M059J (cell line): ENCODE data around the gene BLM. TPM values are rescaled to one million over a fixed set of nuclear protein-coding genes. Genes with fewer than 3 reads are reported as not detected.
"Not testable (repeated sequence)": the region's sequence is repeated elsewhere in the genome, so short reads cannot be mapped to it uniquely, and the experiment has no call there.

Experiments
- DNase-seq: peaks from one replicate; pipeline ENCODE4 v3.0.0-alpha.2; 2012; ENCODE audit warnings: low read depth
- total RNA-seq: library from RNA; depleted of rRNA; stranded (reverse); fragments of >200 nt; shearing (Covaris generic); gene quantifications from 2 replicates; pipeline ENCODE4 v1.2.3, GENCODE V29; 2014; rRNA removed

Gene BLM
- total RNA-seq, result 7.7 and 9.0 TPM in 2 replicates

DNA sequence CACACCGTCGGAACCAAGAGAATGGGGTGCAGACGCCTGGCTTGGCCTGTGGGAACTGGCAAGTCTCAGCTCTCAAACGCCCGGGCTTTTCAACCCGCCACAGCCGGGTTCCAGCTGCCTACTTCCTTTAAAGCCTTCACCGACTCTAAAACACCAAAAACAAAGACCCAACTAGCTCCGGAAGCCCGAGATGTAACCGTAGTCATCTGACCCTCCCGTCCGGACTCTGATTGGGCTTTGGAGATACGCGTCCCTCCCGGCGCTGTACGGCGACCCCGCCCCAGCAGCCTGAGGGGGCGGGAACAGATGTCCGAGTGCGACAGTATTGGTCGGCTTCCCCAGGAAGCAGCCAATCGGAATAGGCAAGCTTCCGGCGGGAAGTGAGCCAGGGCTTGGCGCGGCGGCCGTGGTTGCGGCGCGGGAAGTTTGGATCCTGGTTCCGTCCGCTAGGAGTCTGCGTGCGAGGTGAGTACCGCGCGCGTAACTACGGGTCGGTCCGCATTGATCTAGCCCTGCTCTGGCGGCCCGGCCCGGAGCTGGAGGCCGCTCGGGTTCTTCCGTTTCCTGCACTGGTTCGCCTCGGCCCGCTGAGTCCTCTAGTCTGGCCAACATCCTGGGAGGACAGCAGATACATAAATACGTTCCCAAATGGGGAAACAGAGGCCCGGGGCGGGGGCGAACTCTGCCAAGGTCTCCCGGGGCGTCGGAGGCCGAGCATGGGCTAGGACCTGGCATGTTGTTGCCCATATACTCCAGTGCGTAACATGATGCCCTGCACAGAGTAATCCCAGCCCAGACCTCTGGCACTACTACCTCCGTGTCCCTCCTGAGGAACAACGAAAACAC, at the start of gene BLM:
Gene BLM, plus strand, starts transcription at position 371 of the 846 bp plus-strand sequence. CDS start 30,047 bp downstream, outside the sequence.
- DNase-seq, result peak; percentile 96

DNA sequence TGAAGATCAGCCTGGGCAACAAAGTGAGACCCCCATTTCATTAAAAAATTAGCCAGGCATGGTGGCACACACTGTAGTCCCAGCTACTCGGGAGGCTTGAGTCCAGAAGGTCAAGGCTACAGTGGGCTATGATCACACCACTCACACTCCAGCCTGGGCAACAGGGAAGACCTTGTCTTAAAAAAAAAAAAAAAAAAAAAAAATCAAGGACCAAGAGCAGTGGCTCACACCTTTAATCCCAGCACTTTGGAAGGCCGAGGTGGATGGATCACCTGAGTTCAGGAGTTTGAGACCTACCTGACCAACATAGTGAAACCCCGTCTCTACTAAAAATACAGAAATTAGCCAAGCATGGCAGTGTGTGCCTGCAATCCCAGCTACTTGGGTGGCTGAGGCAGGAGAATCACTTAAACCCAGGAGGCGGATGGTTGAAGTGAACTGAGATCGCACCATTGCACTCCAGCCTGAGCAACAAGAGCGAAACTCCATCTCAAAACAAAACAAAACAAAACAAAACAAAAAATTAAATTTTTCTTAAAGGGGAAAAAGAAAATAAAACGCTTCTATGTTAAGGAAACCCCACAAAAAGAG, 49.3 kb upstream of the BLM start:
- not testable (repeated sequence) for DNase-seq

DNA sequence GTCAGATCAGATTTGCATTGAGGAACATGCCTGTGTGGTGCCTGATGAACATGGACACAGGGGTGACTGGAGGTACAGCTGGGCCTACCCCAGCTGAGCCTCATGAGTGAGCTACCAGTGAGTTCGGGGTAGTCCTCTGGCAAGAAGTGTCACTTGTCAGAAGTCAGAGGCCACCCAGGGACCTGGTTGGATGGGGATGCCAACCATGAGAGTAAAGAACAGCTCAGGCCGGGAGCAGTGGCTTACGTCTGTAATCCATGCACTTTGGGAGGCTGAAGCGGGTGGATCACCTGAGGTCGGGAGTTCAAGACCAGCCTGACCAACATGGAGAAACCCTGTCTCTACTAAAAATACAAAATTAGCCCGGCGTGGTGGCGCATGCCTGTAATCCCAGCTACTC, 46.5 kb upstream of the BLM start:
- DNase-seq, result not testable (repeated sequence)

DNA sequence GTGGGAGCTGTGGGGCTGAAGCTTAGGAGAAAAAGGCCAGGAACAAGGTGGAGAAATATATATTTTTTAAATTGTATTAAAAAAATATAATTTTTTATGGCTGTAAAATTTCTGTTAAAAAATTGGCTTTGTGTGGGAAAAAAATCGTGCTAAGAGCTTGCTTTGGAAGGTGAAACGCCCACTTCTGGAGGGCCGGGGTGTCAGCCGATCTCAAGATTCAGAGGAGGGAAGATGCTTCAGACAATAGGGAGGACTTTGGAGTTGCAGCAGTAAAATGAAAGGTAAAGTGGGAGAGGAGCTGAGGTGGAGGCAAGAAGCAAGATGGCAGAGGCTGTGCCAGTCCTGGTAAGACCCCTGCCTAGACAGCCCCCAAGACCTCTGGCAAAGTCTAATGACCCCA, 45.9 kb upstream of the BLM start:
- no peak for DNase-seq

DNA sequence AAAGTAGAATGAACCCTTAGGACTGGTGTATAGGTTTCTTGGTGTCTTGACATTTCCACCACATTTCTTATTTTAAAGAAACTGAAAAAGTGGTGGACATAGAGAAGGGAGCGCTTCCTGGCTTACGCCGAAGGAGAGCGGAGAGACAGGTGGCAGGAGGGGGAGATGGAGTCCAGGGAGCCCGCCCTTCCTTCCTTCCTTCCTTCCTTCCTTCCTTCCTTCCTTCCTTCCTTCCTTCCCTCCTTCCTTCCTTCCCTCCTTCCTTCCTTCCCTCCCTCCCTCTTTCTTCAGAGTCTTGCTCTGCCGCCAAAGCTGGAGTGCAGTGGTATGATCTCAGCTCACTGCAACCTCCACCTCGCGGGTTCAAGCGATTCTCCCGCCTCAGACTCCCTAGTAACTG, 43.8 kb upstream of the BLM start:
- DNase-seq, result not testable (repeated sequence)

DNA sequence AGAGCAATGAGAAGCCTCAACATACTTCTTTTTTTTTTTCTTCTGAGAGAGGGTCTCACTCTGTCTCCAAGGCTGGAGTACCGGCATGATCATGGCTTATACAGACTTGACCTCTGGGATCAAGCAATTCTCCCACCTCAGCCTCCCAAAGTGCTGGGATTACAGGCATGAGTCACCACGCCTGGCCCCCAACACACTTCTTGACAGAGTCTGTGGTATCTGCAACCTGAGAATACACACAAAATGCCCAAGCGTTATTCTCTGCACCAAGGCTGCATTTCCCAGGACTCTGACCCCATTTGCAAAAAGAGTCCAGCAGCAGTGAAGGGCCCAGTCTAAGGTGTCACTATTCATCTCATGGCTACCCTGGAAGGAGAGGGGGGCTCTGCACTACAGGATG, 42.7 kb upstream of the BLM start:
- peak; percentile 50 for DNase-seq

DNA sequence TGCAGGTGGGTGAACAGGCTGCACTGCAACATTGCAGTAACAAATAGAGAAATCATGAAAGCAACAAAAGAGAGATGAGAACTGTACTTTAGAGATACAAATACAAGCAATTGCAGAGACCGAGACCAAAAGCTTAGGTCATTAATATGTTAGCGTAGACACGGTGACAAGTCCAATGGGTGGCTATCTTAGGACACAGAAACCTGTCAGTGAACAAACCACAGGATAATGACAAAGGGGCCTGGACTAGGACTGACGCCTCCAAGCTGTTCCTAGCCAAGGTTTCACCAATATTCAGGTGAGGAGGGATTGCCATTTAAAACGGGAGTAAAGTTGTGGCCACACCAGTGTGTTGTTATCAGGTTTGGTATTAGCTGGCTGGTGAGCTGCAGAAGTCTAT, 41.7 kb upstream of the BLM start:
- no peak for DNase-seq

DNA sequence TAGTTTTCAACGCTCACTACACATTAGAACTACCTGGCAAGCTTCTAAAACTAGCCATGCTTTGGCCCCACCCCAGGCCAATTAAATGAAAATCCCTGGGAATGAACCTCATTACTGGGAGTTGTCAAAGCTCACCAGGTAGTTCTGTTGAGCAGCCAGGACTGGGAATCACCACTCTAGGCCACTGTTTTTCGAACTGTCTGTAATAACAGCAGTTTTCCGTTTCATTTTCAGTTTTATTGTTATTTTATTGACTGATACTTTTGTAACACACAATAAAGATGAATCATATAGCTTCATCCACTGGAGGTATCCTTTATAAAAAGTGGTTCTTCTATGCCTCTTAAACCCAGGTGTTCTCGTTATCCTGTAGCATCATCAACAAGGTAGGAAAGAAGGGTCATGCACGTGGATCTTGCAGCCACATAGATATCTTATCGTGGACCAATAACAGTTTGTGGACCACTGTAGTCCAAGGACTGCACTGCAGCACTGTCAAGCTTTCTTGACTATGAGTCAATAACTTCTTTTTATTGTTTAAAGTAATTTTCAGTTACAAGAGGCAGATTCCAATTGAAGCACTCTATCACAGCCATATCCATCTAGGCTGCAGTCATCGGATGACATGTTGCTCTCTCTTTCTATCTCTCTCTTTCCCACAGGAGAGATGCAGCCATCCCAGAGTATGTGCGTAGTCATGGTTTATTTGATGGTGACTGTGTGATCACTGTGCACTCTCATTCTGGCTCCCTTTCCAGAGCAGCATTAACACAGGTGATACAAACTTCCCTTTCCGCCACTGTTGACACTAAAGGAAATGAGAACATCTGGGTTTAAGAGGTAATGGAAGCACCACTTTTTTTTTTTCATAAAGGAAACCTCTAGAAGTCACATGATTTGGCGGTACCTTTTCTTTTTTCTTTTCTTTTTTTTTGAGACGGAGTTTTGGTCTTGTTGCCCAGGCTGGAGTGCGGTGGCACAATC, 39.0 kb upstream of the BLM start:
- DNase-seq, result no peak

DNA sequence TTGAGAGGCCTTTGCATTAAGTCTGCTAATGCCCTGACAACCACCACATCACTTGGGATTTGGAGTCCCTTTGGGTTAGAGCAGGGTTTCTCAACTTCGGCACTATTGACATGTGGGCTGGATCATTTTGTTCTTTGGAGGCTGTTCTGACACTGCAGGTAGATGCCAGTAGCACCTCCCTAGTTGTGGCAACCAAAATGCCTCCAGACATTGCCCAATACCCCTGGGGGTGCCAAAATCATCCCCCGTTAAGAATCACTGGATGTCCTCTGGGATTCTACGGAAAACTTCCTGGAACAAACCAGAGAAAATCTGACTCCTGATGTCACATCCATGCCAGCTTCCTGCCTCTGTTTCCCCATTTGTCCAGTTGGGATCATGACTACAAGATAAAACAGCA, 37.2 kb upstream of the BLM start:
- no peak for DNase-seq

DNA sequence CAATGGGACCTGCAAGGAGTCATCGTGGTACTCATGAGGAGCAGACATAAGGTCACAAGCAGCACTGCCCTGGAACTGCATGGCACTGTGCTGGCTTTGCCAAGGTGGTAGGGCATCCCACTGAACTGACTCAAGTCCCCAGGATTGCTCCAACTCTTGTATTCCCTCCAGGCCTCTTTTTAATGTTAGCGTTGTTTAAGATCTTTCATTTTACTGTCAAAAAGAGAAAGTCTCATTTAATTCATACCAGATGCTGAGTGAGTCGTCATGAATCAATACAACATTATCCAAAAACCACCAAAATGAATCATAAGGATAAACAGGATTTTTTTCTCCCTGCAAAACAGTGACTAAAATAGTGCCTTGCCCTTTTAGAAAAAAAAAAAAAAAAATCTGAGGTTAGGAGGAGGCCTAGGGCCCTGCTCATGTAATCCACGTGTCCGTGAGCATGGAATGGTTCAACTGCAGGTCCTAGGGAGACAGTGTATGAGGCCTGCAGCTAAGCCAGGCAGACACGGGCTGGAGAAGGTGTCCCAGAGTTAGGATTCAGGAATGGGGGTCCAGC, 36.7 kb upstream of the BLM start:
- peak; percentile 97 for DNase-seq

DNA sequence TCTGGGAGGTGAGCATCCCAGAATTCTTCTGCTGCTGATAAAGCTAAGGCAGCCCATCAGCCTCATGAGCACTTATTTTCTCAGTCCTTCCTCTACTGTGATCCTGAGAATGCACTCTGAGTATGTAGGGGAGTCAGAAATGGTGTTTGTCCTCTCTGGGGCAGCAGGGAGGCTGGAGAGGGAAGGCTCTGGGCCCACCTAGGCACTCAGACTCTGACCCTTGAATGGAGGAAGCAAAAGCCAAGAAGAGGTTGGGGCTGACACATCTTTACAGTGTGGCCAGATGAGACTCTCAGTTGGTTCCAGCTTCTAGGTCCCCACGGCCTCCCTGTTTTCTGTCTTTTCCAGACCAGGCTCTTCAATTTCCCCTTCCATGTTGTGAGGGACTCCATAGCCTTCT, 36.1 kb upstream of the BLM start:
- DNase-seq, result no peak

DNA sequence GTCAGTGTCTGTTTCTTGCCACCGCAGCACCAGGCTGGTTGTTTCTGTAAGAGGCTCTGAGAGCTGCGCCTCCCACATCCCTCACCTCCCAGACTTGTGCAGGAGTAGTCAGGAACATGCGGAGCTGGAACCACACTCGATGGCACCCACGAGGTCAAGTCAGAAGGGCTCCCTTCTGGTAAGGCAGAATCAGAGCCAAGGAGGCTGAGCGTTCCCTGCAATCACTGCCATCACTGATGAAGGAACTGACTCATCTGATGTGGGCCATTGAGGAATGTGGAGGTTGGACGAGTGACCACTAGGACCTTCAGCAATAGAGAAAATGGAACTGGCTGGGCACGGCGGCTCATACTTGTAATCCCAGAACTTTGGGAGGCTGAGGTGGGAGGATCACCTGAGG, 35.7 kb upstream of the BLM start:
- DNase-seq, result peak; percentile 98

DNA sequence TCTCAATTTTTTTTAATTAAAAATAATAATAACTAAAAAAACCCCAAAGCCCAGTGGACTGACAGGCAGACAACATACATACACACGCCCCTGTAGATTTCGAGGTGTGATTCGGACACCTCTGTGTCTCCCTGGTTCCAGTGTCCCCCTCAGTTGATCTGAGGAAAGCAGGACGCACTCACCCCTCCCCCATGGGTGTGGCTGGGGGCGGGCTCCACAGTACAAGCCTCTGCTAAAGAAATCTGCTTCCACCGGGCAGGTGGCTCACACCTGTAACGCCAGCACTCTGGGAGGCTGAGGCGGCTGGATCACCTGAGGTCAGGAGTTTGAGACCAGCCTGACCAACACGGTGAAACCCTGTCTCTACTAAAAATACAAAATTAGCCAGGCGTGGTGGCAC, 33.8 kb upstream of the BLM start:
- no peak for DNase-seq

DNA sequence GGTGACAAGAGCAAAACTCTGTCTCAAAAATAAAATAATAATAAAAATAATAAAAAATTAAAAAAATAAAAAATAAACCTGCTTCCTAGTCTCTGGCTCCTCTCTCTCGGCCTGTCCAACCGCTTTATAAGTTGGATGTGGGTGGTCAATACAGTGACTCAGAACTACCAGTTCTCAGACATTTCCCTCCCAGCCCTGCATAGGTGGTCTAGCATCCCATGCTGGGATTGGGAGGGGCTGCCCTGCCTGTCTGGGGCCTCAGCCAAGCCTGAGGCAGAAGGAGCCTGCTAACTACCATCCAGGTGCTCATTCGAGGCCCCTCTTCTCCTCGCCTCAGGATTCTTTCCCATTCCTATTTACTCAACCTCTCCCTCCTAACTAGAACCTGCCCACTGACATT, 33.3 kb upstream of the BLM start:
- DNase-seq, result no peak

DNA sequence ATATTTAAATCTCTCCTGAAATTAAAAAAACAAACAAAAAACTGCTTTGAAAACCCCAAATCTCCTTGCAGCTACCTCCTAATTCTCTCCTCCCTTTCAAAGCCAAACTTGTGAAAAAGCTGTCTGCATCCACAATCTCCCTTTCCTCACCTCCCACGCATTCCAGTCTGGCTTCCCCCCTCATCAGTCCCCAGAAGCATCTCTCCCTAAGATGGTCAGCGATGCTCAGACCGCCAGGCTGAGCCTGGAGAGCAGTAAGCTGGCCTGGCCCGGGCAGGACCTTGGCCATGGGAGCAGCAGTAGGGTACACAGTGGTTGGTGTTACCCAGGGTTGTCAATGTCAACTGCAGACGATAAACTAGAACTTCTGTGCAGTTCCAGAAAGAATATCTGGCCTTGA, 32.9 kb upstream of the BLM start:
- no peak for DNase-seq

DNA sequence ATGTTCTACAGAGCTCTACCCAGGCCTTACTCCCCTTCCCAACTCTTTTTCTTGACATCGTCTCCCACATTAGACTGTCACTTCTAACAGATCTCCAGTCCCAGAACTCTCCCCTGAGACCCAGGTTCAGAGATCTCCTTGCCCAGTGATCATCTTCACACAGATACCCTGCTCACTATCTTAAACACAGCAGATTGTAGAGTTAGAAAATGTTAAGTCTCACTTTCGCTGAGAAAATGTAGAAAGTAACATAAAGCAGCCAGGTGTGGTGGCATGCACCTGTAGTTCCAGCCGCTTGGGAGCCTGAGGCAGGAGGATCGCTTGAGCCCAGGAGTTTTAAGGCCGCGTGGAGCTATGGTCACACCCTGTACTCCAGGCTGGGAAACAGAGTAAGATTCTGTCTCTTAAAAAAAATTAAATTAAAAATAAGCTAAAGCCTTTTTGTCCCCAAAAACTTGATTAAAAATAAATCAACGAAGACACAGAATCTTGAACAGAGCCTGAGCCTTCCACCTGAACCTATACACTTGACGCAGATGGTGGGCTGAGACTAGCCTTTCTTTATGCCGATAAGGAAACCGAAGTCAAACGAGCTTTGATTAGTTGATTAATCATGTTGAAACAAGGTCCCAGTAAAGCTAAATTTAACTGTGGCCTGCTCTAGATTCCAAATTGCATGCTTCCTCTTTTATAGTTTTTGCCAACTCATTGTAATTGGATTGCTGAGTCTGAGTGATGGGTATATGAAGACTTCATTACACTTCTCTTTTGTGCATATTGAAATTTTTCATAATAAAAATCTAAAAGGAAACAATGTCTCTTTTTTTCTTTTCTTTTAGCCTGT, 31.3 kb upstream of the BLM start:
- no peak for DNase-seq

DNA sequence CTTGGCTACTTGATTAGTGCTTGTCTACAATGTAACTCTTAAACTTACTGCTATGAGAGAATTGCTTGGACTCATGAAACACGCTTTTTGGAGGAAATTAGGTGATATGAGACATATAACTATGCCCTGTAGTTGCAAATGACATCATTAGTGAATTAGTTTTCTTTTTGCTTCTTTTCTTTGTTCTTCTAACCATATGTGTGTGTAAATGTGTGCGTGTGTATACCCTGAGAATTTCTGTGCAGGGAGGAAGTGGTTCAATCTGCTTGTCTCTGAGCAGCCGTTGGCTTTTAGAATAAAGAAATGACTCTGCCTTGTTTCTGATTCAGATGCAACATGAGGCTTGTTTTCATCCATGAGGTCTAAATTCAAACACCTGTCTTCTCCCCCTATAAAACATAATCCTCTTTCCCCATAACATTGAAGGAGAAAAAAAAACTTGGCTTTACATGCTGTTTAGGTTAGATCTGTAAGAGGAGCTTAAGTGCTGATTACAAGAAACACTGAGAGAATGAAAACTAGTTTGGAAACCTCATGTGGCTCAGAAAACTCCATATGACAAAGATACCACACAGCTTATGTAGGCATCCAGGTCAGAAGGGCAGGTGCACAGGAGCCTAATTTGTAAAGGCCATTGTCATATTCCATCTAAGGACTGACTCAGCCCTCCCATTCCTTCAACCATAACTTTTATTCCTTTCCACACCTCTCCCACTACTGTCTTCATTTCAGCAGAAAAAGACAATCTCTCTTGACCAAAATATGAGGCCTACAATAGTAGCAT, 30.5 kb upstream of the BLM start:
- no peak for DNase-seq

DNA sequence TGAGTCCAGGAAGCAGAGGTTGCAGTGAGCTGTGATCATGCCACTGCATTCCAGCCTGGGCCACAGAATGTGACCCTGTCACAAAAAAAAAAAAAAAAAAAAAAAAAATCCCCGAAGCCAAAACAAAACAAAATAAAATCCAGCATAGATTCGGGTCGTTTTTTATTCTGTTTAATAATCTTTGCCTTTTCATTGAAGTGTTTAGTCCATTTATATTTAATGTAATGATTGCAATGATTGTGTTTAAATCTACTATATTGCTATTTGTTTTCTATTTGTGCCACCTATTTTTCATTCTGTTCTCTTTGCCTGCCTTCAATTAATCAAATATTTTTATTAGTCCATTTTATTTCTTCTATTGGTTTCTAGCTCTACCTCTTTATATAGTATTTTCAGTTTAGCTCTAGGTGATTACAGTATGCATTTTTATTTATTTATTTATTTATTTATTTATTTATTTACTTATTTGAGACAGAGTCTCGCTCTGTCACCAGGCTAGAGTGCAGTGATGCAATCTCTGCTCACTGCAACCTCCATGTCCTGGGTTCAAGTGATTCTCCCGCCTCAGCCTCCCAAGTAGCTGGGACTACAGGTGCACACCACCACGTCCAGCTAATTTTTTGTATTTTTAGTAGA, 27.7 kb upstream of the BLM start:
- not testable (repeated sequence) for DNase-seq

DNA sequence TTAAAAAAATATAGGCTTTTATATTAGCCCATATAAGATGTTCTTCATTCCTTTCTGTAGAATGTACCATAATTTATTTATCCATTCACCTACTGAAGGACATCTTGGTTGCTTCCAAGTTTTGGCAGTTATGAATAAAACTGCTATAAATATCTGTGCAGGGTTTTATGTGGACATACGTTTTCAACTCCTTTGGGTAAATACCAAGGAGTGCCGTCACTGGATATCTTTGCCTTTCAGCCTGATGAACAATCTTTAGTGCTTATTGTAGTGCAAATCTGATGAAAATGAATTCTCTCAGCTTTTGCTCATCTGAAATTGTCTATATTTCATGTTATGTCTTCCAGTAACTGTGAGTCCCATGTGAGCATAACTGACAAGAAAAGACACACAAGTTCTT, 26.6 kb upstream of the BLM start:
- DNase-seq, result no peak

DNA sequence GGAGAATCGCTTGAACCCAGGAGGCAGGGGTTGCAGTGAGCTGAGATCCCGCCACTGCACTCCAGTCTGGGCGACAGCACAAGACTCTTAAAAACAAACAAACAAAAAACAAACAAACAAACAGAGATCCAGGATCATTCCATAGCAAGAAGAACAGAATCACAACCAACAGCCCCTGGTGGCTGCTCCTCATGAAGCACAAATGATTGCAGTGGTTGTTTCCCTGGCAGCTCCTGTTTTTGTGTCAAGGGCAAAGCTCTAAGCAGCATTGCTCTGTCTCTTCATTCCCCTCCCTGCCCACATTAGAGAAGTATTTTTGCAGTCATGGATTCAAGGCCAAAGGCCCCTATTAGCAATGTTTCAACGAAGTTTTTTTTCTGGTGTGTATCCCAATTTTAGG, 25.8 kb upstream of the BLM start:
- DNase-seq, result no peak
